ENCODE data around the gene PIGQ. TPM values are rescaled to one million over a fixed set of nuclear protein-coding genes. Genes with fewer than 3 reads are reported as not detected.
A peak's percentile ranks its signal among the peaks of the same experiment; 100 is the strongest.

PIGQ gene
- total RNA-seq, 2 donors from 2014 or later = 25.6 to 59.3 TPM

DNA sequence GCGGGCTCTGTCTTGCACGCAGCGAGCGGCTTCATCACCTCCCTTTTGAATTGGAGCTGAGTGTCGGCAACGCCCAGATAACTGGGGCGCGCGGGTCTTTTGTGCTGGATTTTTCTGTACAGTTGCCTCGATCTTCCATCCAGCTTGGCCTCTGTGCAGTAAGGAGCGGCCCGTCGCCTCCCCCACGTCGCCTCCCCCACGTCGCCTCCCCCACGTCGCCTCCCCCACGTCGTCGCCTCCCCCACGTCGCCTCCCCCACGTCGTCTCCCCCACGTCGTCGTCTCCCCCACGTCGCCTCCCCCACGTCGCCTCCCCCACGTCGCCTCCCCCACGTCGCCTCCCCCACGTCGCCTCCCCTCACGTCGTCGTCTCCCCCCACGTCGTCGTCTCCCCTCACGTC is 25.3 kb upstream of the PIGQ start:
- Histone ChIP-seq H3K27ac (no peak overlapping the region), H3K36me3 (no peaks in the 10 kb centered on the region), H3K9me3 (no peaks in the 10 kb centered on the region), H3K9ac (ENCODE audit: low read depth in 2 of 2, low read length in 2 of 2) (no peak overlapping the region), H3K4me3 (no peak overlapping the region), H3K4me1 (peaks cover 3% of the 10 kb centered on the region), H3K27me3 (no peaks in the 10 kb centered on the region)
- intact Hi-C loops (cut with DNase I) = no loop called here
- no peak for DNase-seq
- TF ChIP-seq, protein P1, sequence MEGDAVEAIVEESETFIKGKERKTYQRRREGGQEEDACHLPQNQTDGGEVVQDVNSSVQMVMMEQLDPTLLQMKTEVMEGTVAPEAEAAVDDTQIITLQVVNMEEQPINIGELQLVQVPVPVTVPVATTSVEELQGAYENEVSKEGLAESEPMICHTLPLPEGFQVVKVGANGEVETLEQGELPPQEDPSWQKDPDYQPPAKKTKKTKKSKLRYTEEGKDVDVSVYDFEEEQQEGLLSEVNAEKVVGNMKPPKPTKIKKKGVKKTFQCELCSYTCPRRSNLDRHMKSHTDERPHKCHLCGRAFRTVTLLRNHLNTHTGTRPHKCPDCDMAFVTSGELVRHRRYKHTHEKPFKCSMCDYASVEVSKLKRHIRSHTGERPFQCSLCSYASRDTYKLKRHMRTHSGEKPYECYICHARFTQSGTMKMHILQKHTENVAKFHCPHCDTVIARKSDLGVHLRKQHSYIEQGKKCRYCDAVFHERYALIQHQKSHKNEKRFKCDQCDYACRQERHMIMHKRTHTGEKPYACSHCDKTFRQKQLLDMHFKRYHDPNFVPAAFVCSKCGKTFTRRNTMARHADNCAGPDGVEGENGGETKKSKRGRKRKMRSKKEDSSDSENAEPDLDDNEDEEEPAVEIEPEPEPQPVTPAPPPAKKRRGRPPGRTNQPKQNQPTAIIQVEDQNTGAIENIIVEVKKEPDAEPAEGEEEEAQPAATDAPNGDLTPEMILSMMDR (IDR thresholded peaks at IDR 0.05) = no peak

DNA sequence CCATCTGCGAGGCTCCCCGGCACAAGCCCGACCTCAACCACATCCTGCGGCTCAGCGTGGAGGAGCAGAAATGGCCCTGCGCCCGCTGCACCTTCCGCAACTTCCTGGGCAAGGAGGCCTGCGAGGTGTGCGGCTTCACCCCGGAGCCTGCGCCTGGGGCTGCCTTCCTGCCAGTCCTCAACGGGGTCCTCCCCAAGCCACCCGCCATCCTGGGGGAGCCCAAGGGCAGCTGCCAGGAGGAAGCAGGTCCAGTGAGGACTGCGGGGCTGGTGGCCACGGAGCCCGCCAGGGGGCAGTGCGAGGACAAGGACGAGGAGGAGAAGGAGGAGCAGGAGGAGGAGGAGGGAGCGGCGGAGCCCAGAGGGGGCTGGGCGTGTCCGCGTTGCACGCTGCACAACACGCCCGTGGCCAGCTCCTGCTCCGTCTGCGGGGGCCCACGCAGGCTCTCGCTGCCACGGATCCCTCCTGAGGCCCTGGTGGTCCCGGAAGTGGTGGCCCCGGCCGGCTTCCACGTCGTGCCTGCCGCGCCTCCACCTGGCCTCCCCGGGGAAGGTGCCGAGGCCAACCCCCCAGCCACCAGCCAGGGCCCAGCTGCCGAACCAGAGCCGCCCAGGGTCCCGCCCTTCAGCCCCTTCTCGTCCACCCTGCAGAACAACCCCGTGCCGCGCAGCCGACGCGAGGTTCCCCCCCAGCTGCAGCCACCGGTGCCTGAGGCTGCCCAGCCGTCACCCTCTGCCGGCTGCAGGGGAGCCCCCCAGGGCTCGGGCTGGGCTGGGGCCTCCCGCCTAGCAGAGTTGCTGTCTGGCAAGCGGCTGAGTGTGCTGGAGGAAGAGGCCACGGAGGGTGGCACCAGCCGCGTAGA is 22.6 kb upstream of the PIGQ start:
- H3K4me1 ChIP-seq = peaks cover 3% of the 10 kb centered on the region
- TF ChIP-seq, protein P1 (IDR thresholded peaks at IDR 0.05) = peak; percentile 65
- no peaks in the 10 kb centered on the region for H3K27me3 ChIP-seq
- no peak overlapping the region for H3K4me3 ChIP-seq
- no peak overlapping the region for H3K27ac ChIP-seq
- H3K9me3 ChIP-seq = no peaks in the 10 kb centered on the region
- DNase-seq = peak; percentile 91
- peaks cover 7% of the 10 kb centered on the region for H3K36me3 ChIP-seq
- intact Hi-C loops (cut with DNase I) = no loop called here
- H3K9ac ChIP-seq (ENCODE audit: low read depth in 2 of 2, low read length in 2 of 2) = no peak overlapping the region

- H3K27ac ChIP-seq = no peak overlapping the region
- H3K4me1 ChIP-seq = peaks cover 3% of the 10 kb centered on the region
- no peak overlapping the region for H3K9ac ChIP-seq (ENCODE audit: low read depth in 2 of 2, low read length in 2 of 2)
- peaks cover 9% of the 10 kb centered on the region for H3K36me3 ChIP-seq
- no peak overlapping the region for H3K4me3 ChIP-seq
- no peaks in the 10 kb centered on the region for H3K9me3 ChIP-seq
- DNase-seq = no peak
- H3K27me3 ChIP-seq = no peaks in the 10 kb centered on the region
- TF ChIP-seq, protein P1 (IDR thresholded peaks at IDR 0.05) = no peak
- intact Hi-C loops (cut with DNase I) = no loop called here
These were observed 21.2 kb upstream of the PIGQ start for GRCh38 chr16:548586-548985.

DNA sequence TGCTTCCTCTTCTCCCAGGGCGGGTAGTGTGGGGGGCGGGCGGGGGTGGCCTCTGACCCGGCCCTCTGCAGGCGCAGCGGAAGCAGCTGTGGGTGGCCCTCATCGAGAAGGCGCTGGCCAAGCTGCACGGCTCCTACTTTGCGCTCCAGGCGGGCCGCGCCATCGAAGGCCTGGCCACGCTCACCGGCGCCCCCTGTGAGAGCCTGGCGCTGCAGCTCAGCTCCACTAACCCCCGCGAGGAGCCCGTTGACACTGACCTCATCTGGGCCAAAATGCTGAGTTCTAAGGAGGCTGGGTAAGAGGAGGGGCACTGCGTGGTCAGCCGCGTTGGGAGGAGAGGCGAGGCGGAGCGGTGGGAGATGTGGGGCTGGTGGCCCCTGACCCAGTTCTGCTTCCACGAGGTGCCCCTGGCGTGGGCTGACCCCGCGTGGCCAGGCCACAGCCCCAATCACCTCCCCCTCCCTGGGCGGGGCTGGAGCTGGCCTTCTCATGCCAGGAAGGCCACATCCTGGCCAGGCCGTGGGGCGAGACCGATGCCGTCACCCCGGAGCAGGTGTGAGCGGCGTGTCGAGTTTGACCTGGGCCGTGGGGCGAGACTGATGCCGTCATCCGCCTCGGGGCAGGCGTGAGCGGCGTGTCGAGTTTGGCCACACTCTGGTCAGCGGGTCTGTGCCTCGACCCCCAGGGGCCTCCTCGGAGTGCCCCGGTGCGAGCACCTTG is 20.1 kb upstream of the PIGQ start:
- intact Hi-C loops (cut with DNase I) = no loop called here
- peaks cover 9% of the 10 kb centered on the region for H3K36me3 ChIP-seq

GRCh38 chr16:551210-551609 is 18.6 kb upstream of the PIGQ start:
- intact Hi-C loops (cut with DNase I) = no loop called here
- TF ChIP-seq, protein P1 (IDR thresholded peaks at IDR 0.05) = no peak
- Histone ChIP-seq H3K4me3 (no peak overlapping the region), H3K36me3 (peaks cover 9% of the 10 kb centered on the region), H3K9ac (ENCODE audit: low read depth in 2 of 2, low read length in 2 of 2) (no peak overlapping the region), H3K27me3 (no peaks in the 10 kb centered on the region), H3K4me1 (peaks cover 3% of the 10 kb centered on the region), H3K9me3 (no peaks in the 10 kb centered on the region), H3K27ac (no peak overlapping the region)
- DNase-seq = no peak

More for the DNA sequence above, 20.1 kb upstream of the PIGQ start:
- DNase-seq = no peak
- Histone ChIP-seq H3K9ac (ENCODE audit: low read depth in 2 of 2, low read length in 2 of 2) (no peak overlapping the region), H3K27me3 (no peaks in the 10 kb centered on the region), H3K27ac (no peak overlapping the region), H3K4me1 (peaks cover 3% of the 10 kb centered on the region), H3K9me3 (no peaks in the 10 kb centered on the region), H3K4me3 (no peak overlapping the region)
- TF ChIP-seq, protein P1 (IDR thresholded peaks at IDR 0.05) = no peak

Measured in colonic mucosa (tissue), 4 donors.